T-cell (primary cell): ENCODE results near the gene PYGB. TPM values are rescaled to one million over a fixed set of nuclear protein-coding genes. Genes with fewer than 3 reads are reported as not detected.
A peak's percentile ranks its signal among the peaks of the same experiment; 100 is the strongest.

Source experiments
- ATAC-seq, 4 experiments: fragments of 200-7000 bp in 3 of 4; fragments of 150-1000 bp in 1 of 4; cut with Tn5 transposase; replicated peaks in 1 of 4; 1 replicate in 3 of 4; 2 replicates in 1 of 4; pipeline ENCODE4 v1.10.0; 2021; ENCODE audit warnings: moderate library complexity in 3 of 4, mild to moderate bottlenecking in 2 of 4, moderate number of reproducible peaks in 1 of 4
- CTCF ChIA-PET, 2 donors: fragments of 300-600 bp; sonication (Branson Sonifier 250); formaldehyde crosslinking; loops; one replicate each; lab custom pipeline; 2022; ENCODE audit warnings: antibody characterized with exemption in 2 of 2; lab: Charles Lee
- POLR2A ChIA-PET, 2 donors: fragments of 300-600 bp; sonication (Branson Sonifier 250); formaldehyde crosslinking; loops; one replicate each; lab custom pipeline; 2022; ENCODE audit warnings: antibody characterized with exemption in 2 of 2; lab: Charles Lee
- DNase-seq, 35 experiments: peaks; one replicate each; pipeline versions ENCODE4 v3.0.0 to v3.0.0-alpha.2; 2013 to 2023
- H3K27ac ChIP-seq: one replicate; pipeline ENCODE4 v1.5.1; 2013; ENCODE audit warnings: low read length
- H3K27me3 ChIP-seq, 2 experiments: replicated peaks in 1 of 2; 1 replicate in 1 of 2; 2 replicates in 1 of 2; pipeline versions ENCODE4 v1.6.1 to v1.7.0; 2013; ENCODE audit warnings: low read length in 1 of 2, mixed read lengths in 1 of 2; ENCODE audit not compliant: control insufficient read depth in 2 of 2, insufficient read depth in 2 of 2; ENCODE audit errors: extremely low read depth in 1 of 2
- H3K36me3 ChIP-seq, 2 donors: 1 replicate in 1 of 2; 2 replicates in 1 of 2; pipeline versions ENCODE4 v1.6.1 to v1.7.0; 2013; ENCODE audit warnings: low read length in 1 of 2; ENCODE audit not compliant: control insufficient read depth in 2 of 2, insufficient read depth in 1 of 2; ENCODE audit errors: extremely low read depth in 1 of 2
- H3K4me1 ChIP-seq, 2 experiments: 1 replicate in 1 of 2; 2 replicates in 1 of 2; pipeline versions ENCODE4 v1.6.1 to v1.7.0; 2013; ENCODE audit warnings: low read length in 2 of 2, mixed read lengths in 1 of 2; ENCODE audit not compliant: insufficient read depth in 2 of 2, control insufficient read depth in 1 of 2; ENCODE audit errors: extremely low read depth in 1 of 2
- H3K4me3 ChIP-seq, 2 donors: 1 replicate in 1 of 2; 2 replicates in 1 of 2; pipeline versions ENCODE4 v1.5.1 to v1.7.0; 2013; ENCODE audit warnings: mild to moderate bottlenecking in 2 of 2, low read length in 1 of 2, moderate library complexity in 1 of 2; ENCODE audit not compliant: control insufficient read depth in 1 of 2; ENCODE audit errors: extremely low read depth in 1 of 2
- H3K9me3 ChIP-seq: 2 replicates; pipeline ENCODE4 v1.7.0; 2013
- H3K27ac Mint-ChIP-seq, 2 donors: one replicate each; pipeline ENCODE4 v1.8.0; 2020 to 2021; ENCODE audit warnings: mild to moderate bottlenecking in 2 of 2, mixed read lengths in 2 of 2
- H3K27me3 Mint-ChIP-seq, 2 donors: one replicate each; pipeline ENCODE4 v1.8.0; 2021 to 2022; ENCODE audit warnings: mixed read lengths in 2 of 2
- H3K36me3 Mint-ChIP-seq: one replicate; pipeline ENCODE4 v1.8.0; 2021; ENCODE audit warnings: mixed read lengths
- H3K4me1 Mint-ChIP-seq, 3 donors: one replicate each; pipeline ENCODE4 v1.8.0; 2020 to 2022; ENCODE audit warnings: mixed read lengths in 3 of 3, mild to moderate bottlenecking in 1 of 3
- H3K4me3 Mint-ChIP-seq, 3 donors: one replicate each; pipeline ENCODE4 v1.8.0; 2020 to 2022; ENCODE audit warnings: mild to moderate bottlenecking in 3 of 3, mixed read lengths in 3 of 3, moderate library complexity in 3 of 3
- H3K9me3 Mint-ChIP-seq, 3 donors: one replicate each; pipeline ENCODE4 v1.8.0; 2020 to 2022; ENCODE audit warnings: mixed read lengths in 3 of 3
- WGBS: methylation state at CpG from one replicate; pipeline ENCODE4 v1.1.5; 2013; ENCODE audit warnings: missing lambda C conversion rate; ENCODE audit not compliant: insufficient coverage; 5-methylcytosine and 5-hydroxymethylcytosine counted together
- total RNA-seq, 35 experiments: library from RNA in 6 of 35; stranded (reverse) in 6 of 35; fragments of 120-200 nt in 1 of 35; gene quantifications; one replicate each; pipeline versions ENCODE4 v1.2.1 to v1.2.4 and lab custom pipeline; 2013 to 2026

Gene PYGB
- total RNA-seq, 5 donors from 2014 or later (not counting 1 experiment from before 2014, with no cell fraction given) = 29.7 to 53.4 (median 36.5) TPM

GRCh38 chr20:25316506-25317190 lies 68.8 kb downstream of the PYGB start:
- H3K4me1 Mint-ChIP-seq = peaks cover 13 to 21% (median 18%) of the 10 kb centered on the region in 3 donors
- no peak overlapping the region for H3K27ac Mint-ChIP-seq
- H3K9me3 Mint-ChIP-seq = no peaks in the 10 kb centered on the region
- Histone ChIP-seq H3K36me3 (peaks cover 0 to 7% of the 10 kb centered on the region in 2 donors), H3K27me3 (no peaks in the 10 kb centered on the region), H3K4me1 (peaks cover 2 to 21% of the 10 kb centered on the region in 2 experiments), H3K27ac (no peak overlapping the region), H3K4me3 (no peak overlapping the region), H3K9me3 (no peaks in the 10 kb centered on the region)
- ATAC-seq = no peak
- no peaks in the 10 kb centered on the region for H3K27me3 Mint-ChIP-seq
- DNase-seq = no peak
- 97% methylated on average over 7 of the region's 11 CpGs for WGBS
- POLR2A ChIA-PET = no interaction called here
- H3K36me3 Mint-ChIP-seq = peaks cover 20% of the 10 kb centered on the region
- H3K4me3 Mint-ChIP-seq = no peak overlapping the region
- CTCF ChIA-PET = no interaction called here

GRCh38 chr20:25317351-25318075 lies 69.6 kb downstream of the PYGB start:
- Histone ChIP-seq H3K4me1 (peaks cover 2 to 20% of the 10 kb centered on the region in 2 experiments), H3K36me3 (peaks cover 0 to 8% of the 10 kb centered on the region in 2 donors), H3K4me3 (no peak overlapping the region), H3K27ac (no peak overlapping the region), H3K27me3 (no peaks in the 10 kb centered on the region), H3K9me3 (no peaks in the 10 kb centered on the region)
- POLR2A ChIA-PET = no interaction called here
- WGBS = 89% methylated on average over 12 of the region's 17 CpGs
- CTCF ChIA-PET = no interaction called here
- Mint-ChIP-seq H3K9me3 (no peaks in the 10 kb centered on the region), H3K4me1 (peaks cover 12 to 21% (median 21%) of the 10 kb centered on the region in 3 donors), H3K27me3 (no peaks in the 10 kb centered on the region), H3K27ac (no peak overlapping the region), H3K36me3 (peaks cover 24% of the 10 kb centered on the region), H3K4me3 (no peak overlapping the region)
- no peak for ATAC-seq
- DNase-seq = no peak

GRCh38 chr20:25318471-25319240 lies 70.8 kb downstream of the PYGB start:
- ChIA-PET CTCF (no interaction called here), POLR2A (interaction anchor here in 1 of 2 donors (0.6 kb wide), 1 partner anchor 20 kb away, joined by 4 read pairs; no protein-coding TSS in a partner anchor)
- DNase-seq (peak in 1 of 35 experiments; percentile 15), ATAC-seq (peak in 1 of 4 experiments; percentile 12)
- H3K36me3 Mint-ChIP-seq = peaks cover 32% of the 10 kb centered on the region
- H3K9me3 Mint-ChIP-seq = no peaks in the 10 kb centered on the region
- H3K4me1 Mint-ChIP-seq = peaks cover 12 to 26% (median 22%) of the 10 kb centered on the region in 3 donors
- no peak overlapping the region for H3K27ac Mint-ChIP-seq
- no peaks in the 10 kb centered on the region for H3K27me3 Mint-ChIP-seq
- Histone ChIP-seq H3K36me3 (peaks cover 0 to 16% of the 10 kb centered on the region in 2 donors), H3K4me1 (peaks cover 2 to 20% of the 10 kb centered on the region in 2 experiments), H3K27ac (no peak overlapping the region), H3K9me3 (no peaks in the 10 kb centered on the region), H3K27me3 (no peaks in the 10 kb centered on the region), H3K4me3 (no peak overlapping the region)
- WGBS = 89% methylated on average over 13 of the region's 16 CpGs
- no peak overlapping the region for H3K4me3 Mint-ChIP-seq

GRCh38 chr20:25319241-25320034 lies 71.6 kb downstream of the PYGB start:
- DNase-seq (peak in 1 of 35 experiments; percentile 7), ATAC-seq (no peak)
- H3K27ac ChIP-seq = no peak overlapping the region
- no peaks in the 10 kb centered on the region for H3K27me3 ChIP-seq
- POLR2A ChIA-PET = no interaction called here
- Mint-ChIP-seq H3K27me3 (no peaks in the 10 kb centered on the region), H3K9me3 (no peaks in the 10 kb centered on the region), H3K36me3 (peaks cover 35% of the 10 kb centered on the region), H3K4me1 (peaks cover 8 to 29% (median 22%) of the 10 kb centered on the region in 3 donors), H3K27ac (peak overlapping the region in 1 of 2 donors; percentile 11), H3K4me3 (no peak overlapping the region)
- CTCF ChIA-PET = no interaction called here
- H3K9me3 ChIP-seq = no peaks in the 10 kb centered on the region
- H3K4me3 ChIP-seq = no peak overlapping the region
- H3K36me3 ChIP-seq = peaks cover 0 to 16% of the 10 kb centered on the region in 2 donors
- WGBS = 98% methylated on average over 8 of the region's 11 CpGs
- H3K4me1 ChIP-seq = peaks cover 2 to 20% of the 10 kb centered on the region in 2 experiments

GRCh38 chr20:25320035-25320800 lies 72.3 kb downstream of the PYGB start:
- ATAC-seq (no peak), DNase-seq (peak in 1 of 35 experiments; percentile 0)
- H3K27ac ChIP-seq = no peak overlapping the region
- Mint-ChIP-seq H3K4me3 (no peak overlapping the region), H3K36me3 (peaks cover 35% of the 10 kb centered on the region), H3K27ac (no peak overlapping the region), H3K27me3 (no peaks in the 10 kb centered on the region), H3K4me1 (peaks cover 8 to 26% (median 20%) of the 10 kb centered on the region in 3 donors), H3K9me3 (no peaks in the 10 kb centered on the region)
- H3K4me1 ChIP-seq = peaks cover 2 to 20% of the 10 kb centered on the region in 2 experiments
- H3K36me3 ChIP-seq = peaks cover 0 to 16% of the 10 kb centered on the region in 2 donors
- H3K4me3 ChIP-seq = no peak overlapping the region
- 95% methylated on average over 6 of the region's 13 CpGs for WGBS
- ChIA-PET CTCF (no interaction called here), POLR2A (no interaction called here)
- no peaks in the 10 kb centered on the region for H3K9me3 ChIP-seq
- no peaks in the 10 kb centered on the region for H3K27me3 ChIP-seq
